Skeletal muscle cell (primary cell): ENCODE data around the gene UPP1.
A peak's percentile ranks its signal among the peaks of the same experiment; 100 is the strongest.
"Not testable (repeated sequence)": the region's sequence is repeated elsewhere in the genome, so short reads cannot be mapped to it uniquely, and the experiment has no call there.

Source experiments
- DNase-seq: peaks from one replicate; pipeline ENCODE4 v3.0.0-alpha.2; 2010; ENCODE audit warnings: low read depth
- H3K4me3 ChIP-seq: 2 replicates; pipeline ENCODE4 v1.5.1; 2011; ENCODE audit warnings: low read depth, mild to moderate bottlenecking, control low read depth, low read length, moderate library complexity

UPP1 gene

DNA sequence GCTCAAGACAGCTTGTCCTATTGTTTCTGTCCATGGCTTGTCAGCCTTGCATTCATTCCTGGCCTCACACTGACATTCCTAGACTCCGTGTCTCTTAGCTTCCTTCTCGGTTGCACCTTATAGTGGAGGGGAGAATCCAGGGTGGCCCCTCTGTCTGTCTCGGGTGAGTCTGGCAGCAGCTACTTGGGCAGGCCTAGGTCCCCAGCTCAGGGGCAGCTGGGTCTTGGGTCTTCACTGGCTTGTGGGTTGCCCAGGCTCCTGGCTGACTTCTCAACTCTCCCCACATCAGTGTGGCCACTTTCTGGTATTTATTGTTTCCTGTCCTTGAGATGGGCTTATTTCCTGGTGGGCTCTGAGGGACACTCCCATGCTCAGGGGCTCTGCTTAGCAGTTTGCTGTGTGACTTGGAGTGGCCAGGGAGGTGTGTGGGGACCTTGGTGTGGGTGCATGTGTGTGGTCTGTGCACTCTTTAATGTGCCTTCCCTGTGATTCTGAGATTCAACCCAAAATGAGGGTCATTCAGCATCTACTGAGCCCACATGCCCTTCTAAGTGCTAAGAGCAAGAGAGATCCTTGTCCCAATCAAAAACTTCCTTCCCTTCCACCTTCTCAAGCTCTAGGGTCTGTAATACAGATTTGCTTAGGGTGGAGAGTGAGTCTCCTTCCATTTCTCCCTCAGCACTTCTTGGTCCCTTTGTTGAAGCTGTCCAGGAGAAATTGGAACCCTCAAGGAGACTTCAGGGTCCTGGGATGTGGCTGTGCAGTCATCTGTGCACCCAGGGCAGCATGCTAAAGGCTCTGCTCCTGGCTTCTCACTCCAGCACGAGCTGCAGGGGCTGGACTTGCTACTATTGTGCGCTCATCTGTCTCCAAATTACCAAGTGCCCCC lies 20.1 kb downstream of the UPP1 start:
- H3K4me3 ChIP-seq = no peak overlapping the region
- no peak for DNase-seq

DNA sequence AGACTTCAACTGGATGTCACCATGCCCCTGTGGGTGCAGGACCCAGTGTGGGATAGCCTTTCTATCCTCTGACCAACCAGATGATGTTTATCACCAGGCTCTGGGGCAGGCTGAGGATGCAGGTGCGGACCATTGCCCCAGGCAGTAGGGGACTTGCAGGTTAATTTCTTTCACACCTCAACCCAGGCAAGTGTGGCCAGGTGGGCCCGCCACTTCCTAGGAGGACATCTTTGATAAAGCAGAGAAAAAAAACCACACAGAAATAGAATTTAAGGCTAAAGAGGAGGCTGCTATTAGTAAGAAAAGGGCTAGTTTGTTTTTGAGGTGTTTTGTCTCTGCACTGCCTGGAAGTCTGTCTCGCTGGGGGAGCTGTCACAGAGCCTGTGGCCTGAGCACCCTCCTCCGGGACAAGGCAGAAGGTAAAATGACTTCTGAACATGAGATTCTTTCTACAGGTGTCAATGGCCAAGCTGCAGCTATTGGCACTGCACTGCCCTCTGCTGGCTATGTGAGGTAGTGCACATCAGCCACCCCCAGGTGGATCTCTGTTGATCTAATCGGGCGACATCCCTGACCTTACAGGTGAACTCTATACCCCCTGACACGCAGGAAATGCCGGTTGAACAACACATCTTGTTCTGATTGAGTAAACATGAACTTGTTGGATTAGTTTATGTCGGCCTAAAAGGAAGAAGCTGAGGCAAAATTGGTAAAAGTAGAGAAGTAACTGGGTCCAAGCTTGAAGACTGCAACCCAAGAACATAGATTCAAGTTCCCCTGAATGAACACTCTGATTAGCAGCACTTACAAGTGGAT lies 21.0 kb downstream of the UPP1 start:
- H3K4me3 ChIP-seq = no peak overlapping the region
- no peak for DNase-seq

DNA sequence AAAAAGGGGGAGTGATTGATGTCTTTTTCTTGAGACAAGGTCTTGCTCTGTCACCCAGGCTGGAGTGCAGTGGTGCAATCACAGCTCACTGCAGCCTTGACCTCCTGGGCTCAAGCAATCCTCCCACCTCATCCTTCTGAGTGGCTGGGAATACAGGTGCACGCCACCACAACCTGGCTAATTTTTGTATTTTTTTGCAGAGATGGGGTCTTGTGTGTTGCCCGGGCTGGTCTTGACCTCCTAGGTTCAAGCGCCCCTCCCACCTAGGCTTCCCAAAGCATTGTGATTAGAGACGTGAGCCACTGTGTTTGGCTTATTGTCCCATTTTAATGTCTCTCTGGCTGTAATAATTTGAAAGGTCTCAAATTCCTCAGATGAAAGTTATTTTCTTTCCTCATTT lies 21.8 kb downstream of the UPP1 start:
- no peak for DNase-seq
- no peak overlapping the region for H3K4me3 ChIP-seq

DNA sequence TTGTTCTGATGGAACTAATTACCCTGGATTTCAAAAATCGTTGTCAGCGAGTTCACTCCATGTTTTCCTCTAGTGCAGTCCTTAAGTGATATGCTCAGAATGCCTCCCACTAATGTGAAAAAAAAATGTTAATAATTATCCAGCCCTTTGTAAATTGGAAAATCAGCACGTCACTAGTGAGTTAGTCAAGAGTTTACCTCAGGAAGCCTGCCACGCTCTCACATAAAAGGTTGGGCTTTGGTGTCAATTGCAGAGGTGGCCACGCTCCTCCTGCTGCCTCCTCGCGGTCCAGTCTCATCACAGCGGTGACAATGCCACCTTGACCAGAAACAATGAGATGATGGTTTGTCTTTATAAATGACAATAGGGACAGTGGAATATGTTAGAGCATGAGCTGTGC lies 22.5 kb downstream of the UPP1 start:
- no peak overlapping the region for H3K4me3 ChIP-seq
- no peak for DNase-seq

DNA sequence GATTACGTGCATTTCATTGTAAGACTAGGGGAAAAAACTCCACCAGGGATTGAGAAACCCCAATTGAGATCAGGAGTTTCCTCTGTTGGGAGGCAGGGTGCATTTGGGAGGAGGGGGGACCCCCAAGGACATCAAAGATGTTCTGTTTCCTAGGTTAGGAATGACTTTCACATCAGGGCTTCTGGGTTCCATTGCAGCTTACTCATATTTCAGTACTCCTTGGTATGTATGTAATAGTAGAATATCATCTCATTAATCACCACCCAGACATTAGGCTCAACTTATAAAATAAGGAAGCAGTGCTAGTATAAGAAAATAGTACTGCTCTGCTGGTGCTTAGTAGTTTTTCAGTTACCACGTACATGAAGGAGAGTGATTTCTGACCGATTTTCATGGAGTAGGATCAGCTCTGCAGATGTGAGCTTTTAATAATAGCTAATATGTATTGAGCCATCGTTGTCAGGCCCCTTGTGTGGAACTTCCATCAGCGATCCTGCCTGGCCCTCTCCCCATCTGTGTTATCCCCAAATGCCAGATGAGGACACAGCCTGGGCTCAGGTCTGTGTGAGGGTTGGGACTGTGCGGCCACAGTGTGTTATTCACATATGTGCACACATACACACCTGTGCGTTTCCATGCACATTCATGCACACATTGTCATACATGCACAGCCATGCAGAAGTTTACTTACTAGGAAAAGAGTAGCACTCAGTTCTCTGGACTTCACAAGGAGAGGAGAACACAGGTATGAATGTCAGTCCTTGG lies 23.5 kb downstream of the UPP1 start:
- DNase-seq = no peak
- no peak overlapping the region for H3K4me3 ChIP-seq

DNA sequence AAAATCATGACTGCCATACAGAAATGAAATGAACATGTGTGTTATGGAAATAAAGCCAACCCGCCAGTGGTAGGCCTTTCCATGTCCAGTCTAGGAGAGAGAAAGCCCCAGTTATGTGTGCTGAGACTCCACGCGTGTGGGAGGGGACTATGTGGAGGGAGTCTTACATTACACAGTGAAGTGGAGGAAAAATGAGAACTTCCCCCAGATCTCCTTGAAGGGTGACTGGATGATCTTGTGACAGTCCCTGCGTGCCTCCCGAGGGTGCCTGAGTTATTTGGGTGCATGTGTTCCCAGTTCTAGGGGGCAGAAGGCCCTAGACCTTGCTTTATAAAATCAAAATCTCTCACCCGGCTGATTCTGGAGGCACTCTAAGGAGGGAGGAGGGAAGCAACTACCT lies 24.2 kb downstream of the UPP1 start:
- no peak for DNase-seq
- no peak overlapping the region for H3K4me3 ChIP-seq

DNA sequence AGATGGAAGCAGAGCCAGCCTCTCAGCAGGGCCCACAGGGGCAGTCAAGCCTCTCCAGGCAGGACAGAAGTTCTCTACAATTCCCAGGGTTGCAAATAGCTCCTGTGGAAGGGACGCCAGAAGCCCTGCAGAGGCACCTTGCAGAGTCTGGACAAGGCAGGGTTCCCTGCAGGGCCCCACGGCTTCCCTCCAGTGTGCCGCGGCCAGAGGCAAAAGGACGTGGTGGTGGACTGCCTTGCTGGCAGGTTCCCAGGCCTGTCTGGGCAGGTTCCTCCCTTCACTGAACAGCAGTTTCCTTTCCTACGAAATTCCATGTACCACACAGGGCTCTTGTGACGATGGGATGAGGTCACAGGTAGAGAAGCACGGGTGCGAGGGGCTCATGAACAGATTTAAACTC lies 25.1 kb downstream of the UPP1 start:
- DNase-seq = no peak
- no peak overlapping the region for H3K4me3 ChIP-seq

DNA sequence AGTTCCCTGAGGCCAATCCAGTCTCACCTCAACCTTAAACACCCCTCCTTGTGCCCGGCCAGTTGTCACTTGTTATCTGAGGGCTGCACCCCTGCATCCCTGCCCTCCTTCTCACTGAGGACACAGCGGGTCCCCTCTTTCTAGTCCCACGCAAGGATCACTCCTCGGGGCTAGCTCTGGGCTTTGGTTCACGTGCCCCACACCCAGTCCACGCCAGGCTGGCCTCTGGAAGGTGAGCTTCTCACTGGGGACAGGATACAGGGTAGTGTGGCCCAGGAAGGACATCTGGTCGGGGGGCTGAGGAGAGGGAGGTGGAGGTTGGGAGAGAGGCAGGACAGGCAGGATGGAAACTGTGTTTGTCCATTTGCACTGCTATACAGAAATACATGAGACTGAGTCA lies 25.5 kb downstream of the UPP1 start:
- H3K4me3 ChIP-seq = no peak overlapping the region
- DNase-seq = no peak

DNA sequence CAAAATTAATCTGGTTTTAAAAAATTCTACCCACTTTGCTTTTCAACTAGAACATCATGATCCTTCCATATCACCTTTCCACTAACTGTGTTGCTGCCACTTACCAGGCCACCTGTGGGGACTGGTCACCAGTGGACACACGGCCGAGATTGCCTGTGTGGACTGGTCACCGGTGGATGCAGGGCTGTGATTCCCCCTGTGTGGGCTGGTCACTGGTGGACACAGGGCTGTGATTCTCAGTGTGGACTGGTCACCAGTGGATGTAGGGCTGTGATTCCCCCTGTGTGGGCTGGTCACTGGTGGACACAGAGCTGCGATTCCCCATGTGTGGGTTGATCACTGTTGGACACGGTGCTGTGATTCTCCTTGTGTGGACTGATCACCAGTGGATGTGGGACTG lies 27.0 kb downstream of the UPP1 start:
- H3K4me3 ChIP-seq = no peak overlapping the region
- DNase-seq = no peak

DNA sequence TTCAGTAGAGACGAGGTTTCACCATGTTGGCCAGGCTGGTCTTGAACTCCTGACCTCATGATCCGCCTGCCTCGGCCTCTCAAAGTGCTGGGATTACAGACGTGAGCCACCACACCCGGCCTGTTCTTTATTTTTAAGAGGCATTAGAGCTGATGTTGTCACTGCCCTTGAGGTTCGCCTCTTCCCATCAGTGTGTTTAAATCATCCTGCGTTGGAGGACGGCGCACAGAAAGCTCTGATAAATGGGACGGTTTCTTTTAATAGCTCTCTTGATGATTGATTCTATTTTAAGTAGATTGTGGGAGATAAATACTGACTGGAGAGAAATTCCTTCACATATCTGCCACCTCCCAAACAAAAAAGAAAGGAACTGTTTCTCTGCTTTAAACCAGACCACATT lies 29.0 kb downstream of the UPP1 start:
- DNase-seq = no peak
- H3K4me3 ChIP-seq = no peak overlapping the region

DNA sequence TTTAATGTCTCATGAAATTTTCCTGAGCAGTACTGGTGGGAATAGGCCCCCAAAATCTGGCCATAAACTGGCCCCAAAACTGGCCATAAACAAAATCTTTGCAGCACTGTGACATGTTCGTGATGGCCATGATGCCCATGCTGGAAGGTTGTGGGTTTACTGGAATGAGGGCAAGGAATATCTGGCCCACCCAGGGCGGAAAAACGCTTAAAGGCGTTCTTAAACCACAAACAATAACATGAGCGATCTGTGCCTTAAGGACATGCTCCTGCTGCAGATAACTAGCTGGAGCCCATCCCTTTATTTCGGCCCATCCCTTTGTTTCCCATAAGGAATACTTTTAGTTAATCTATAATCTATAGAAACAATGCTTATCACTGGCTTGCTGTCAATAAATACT lies 31.5 kb downstream of the UPP1 start:
- not testable (repeated sequence) for H3K4me3 ChIP-seq, DNase-seq

DNA sequence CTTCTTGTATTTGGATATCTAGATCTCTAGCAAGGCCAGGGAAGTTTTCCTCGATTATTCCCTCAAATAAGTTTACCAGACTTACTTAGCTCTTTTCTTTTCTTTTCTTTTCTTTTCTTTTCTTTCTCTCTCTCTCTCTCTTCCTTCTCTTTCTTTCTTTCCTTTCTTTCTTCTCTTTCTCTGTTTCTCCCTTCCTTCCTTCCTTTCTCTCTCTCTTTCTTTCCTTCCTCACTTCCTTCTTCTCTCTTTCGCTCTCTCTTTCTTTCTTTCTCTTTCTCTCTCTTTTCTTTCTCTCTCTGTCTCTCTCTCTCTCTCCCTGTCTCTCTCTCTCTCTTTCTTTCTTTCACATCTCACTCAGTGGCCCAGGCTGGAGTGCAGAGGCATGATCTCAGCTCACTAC lies 37.0 kb downstream of the UPP1 start:
- no peak for DNase-seq
- no peak overlapping the region for H3K4me3 ChIP-seq

DNA sequence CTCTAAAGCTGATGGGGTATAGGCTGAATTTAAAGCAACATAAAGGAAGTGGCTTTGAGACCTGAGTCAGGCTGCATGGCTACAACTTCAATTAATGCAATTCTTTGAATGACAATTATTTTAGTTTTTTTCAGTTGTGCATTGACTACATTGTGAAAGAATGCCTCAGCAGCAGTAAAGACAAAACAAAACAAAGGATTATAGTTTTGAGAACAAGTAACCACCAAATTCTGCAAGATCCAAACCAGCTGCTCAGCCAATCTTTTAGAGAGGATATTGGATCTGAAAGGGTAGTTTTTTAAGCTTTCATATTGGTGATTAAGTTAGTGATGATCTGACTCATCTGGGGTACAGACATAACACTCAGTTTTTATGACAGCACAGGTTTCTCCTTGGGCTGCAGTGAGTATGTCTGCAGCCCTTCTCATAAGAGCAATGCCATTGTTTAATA lies 41.6 kb downstream of the UPP1 start:
- no peak overlapping the region for H3K4me3 ChIP-seq
- DNase-seq = peak; percentile 42

DNA sequence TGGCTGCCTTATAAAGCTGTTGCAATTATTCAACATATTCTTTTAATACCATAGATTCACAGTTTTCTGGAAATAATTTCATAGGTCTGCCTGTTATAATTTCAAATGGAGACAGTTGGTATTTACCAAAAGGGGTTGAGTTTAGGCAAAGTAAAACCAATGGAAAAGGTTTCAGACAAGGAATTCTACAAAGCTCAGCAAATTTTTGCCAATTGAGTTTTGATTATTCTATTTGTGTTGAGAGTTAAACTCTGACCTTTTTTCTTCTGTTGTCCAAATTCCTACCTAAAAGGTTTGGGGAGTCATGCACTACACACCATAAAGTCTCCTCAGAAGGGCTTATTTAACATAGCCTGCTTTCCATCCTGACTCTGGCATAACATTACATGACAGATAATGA lies 43.7 kb downstream of the UPP1 start:
- no peak for DNase-seq
- no peak overlapping the region for H3K4me3 ChIP-seq

DNA sequence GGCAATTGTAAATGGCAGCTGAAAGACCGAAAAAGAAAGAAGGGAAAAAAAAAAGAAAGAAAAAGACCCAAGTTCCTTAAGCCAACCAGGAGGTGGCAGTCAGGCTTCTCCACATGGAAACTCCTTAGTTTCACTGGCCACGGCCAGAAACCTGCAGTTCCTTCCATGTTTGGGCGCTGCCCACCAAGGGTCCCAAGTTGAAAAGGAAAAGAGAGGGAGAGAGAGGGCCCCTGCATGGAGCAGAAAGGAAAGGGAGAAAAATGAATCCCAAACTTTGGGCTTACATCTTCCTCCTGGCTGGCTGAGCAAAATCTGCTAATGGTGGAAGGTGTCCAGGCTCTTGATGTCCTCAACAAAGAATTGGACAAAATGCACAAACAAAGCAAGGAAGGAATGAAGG lies 50.4 kb downstream of the UPP1 start:
- no peak overlapping the region for H3K4me3 ChIP-seq
- DNase-seq = no peak

DNA sequence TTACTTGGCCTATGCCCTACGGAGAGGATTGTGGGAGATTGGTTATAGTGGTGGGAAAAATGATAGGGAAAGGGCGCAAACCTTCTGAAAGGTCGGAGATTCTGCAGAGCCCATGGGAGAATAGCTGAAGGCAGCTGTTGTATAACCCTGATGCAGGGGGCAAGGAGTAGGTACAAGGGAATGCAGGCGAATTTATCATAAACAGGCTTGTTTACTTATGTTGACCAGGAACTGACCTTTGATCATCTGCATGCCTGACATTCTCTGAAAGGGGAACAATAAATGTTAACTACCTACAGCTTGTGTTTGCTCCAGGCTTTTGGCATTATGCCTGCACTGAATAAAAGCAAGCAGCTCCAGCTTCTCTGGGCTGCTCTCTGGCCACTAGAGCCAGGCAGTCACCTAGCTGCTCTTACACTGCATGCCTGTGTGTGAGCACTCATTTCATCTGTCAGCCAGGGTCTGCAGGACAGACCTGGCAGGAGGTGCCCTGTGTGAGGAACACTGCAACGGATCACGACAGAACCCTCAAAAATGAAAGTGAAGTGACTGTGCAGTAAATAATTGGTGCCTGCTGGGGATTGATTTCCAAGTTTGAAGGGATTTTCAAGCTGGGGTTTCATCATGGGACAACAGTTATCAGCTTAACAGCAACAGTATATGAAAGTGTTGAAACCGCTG lies 51.1 kb downstream of the UPP1 start:
- no peak for DNase-seq
- H3K4me3 ChIP-seq = no peak overlapping the region

DNA sequence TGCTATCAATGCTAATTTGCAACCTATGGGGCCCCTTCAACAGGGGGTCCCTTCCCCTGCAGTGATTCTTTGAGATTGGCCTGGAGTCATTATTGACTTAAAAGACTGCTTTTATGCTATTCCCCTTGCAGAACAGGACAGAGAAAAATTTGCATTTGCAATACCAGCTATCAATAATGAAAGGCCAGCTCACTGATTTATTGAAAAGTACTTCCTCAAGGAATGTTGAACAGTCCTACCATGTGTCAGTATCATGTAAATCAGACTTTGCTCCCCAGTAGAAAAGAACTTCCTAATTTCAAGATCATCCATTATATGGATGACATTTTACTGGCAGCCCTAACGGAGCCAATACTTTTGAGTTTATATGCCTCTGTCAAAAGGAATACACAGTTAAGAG lies 52.5 kb downstream of the UPP1 start:
- H3K4me3 ChIP-seq = no peak overlapping the region
- no peak for DNase-seq

DNA sequence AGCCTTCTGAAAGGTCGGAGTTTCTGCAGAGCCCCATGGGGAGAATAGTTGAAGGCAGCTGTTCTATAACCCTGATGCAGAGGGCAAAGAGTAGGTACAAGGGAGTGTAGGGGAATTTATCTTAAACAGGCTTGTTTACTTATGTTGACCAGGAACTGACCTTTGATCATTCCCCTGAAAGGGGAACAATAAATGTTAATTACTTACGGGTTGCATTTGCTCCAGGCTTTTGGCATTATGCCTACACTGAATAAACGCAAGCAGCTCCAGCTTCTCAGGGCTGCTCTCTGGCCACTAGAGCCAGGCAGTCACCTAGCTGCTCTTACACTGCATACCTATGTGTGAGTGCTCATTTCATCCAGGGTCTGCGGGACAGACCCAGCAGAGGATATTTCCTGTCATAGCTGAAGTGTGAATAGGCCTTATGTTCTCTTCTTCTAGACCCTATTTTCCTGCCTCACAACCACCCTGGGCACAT lies 55.3 kb downstream of the UPP1 start:
- DNase-seq = no peak

DNA sequence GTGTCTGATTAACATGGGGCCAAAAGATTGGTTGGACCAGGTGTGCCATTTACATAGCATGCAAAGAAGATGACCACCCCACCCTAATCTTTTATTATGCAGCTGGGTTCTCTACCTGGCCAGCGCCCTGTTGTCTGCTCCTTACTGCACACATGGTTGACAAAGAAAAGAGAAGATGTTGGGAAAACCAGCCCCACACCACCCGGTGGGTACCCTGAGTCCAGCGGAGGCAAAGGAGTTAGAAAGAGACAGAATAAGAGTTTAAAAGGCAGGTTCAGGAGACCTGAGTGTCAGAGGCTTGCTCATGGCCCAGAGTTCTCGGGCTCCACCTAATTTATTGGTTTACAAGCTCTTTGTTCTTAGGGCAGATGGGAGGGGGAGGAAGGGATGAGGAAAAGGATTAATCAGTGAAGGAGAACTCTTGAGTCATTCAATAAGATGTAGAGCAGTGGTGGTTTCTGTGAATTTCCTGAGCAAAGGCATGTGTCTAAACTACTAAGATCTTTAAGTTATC lies 58.1 kb downstream of the UPP1 start:
- H3K4me3 ChIP-seq = no peak overlapping the region
- DNase-seq = no peak

More for the DNA sequence above, 55.3 kb downstream of the UPP1 start:
- no peak overlapping the region for H3K4me3 ChIP-seq
